Neural cell (in vitro differentiated cells): Measurements from ENCODE around the gene VPS37C. TPM values are rescaled to one million over a fixed set of nuclear protein-coding genes. Genes with fewer than 3 reads are reported as not detected.

Experiments used
- H2AFZ ChIP-seq: fragments of 200-600, 300-800 bp; sonication (generic), shearing (Covaris generic); 2 replicates; pipeline ENCODE4 v1.6.0; 2014; ENCODE audit warnings: low read depth, mild to moderate bottlenecking, antibody characterized with exemption, low read length, moderate library complexity
- H3F3A ChIP-seq: fragments of 200-600 bp; shearing (Covaris generic); 2 replicates; pipeline ENCODE4 v1.6.1; 2016; ENCODE audit warnings: mild to moderate bottlenecking, moderate library complexity, mixed read lengths, antibody characterized with exemption, low read length; ENCODE audit not compliant: insufficient read depth, poor library complexity, severe bottlenecking
- H3K27ac ChIP-seq: fragments of 200-600, 300-800 bp; sonication (generic), shearing (Covaris generic); 2 replicates; pipeline ENCODE4 v1.5.1; 2014; ENCODE audit warnings: mild to moderate bottlenecking, low read length, moderate library complexity
- H3K27me3 ChIP-seq: fragments of 300-800, 200-600 bp; sonication (generic), shearing (Covaris generic); 2 replicates; pipeline ENCODE4 v1.6.0; 2014; ENCODE audit warnings: mild to moderate bottlenecking, low read depth, low read length, moderate library complexity; ENCODE audit not compliant: insufficient read depth
- H3K36me3 ChIP-seq: fragments of 300-800, 200-600 bp; sonication (generic), shearing (Covaris generic); 2 replicates; pipeline ENCODE4 v1.5.1; 2014; ENCODE audit warnings: mild to moderate bottlenecking, antibody characterized with exemption, low read length, moderate library complexity; ENCODE audit not compliant: insufficient read depth
- H3K4me2 ChIP-seq: fragments of 300-800, 200-600 bp; sonication (generic), shearing (Covaris generic); 2 replicates; pipeline ENCODE4 v1.6.0; 2014; ENCODE audit warnings: mild to moderate bottlenecking, low read length
- H3K4me3 ChIP-seq: fragments of 300-800, 200-600 bp; sonication (generic), shearing (Covaris generic); 2 replicates; pipeline ENCODE4 v1.5.1; 2014; ENCODE audit warnings: mild to moderate bottlenecking, low read length, moderate library complexity
- H3K79me2 ChIP-seq: fragments of 200-600 bp; shearing (Covaris generic); replicated peaks from 2 replicates; pipeline ENCODE4 v1.6.0; 2014; ENCODE audit warnings: mild to moderate bottlenecking, low read length, moderate library complexity; ENCODE audit not compliant: insufficient read depth
- H3K9ac ChIP-seq: fragments of 300-800, 200-600 bp; sonication (generic), shearing (Covaris generic); 2 replicates; pipeline ENCODE4 v1.6.1; 2016; ENCODE audit warnings: mild to moderate bottlenecking, low read length, mixed read lengths
- H3K9me2 ChIP-seq: fragments of 200-600 bp; shearing (Covaris generic); 2 replicates; pipeline ENCODE4 v1.6.1; 2016; ENCODE audit warnings: mild to moderate bottlenecking, low read length, mixed read lengths; ENCODE audit not compliant: insufficient read depth
- H3K9me3 ChIP-seq: fragments of 200-600, 300-800 bp; sonication (generic), shearing (Covaris generic); 2 replicates; pipeline ENCODE4 v1.6.1; 2016; ENCODE audit warnings: mild to moderate bottlenecking, mixed run types, low read length, moderate library complexity, mixed read lengths
- H4K20me1 ChIP-seq: fragments of 200-600 bp; shearing (Covaris generic); 2 replicates; pipeline ENCODE4 v1.6.1; 2016; ENCODE audit warnings: mild to moderate bottlenecking, mixed run types; ENCODE audit not compliant: insufficient read depth
- CTCF ChIP-seq: fragments of 450-650 bp; IDR thresholded peaks from 2 replicates; pipeline ENCODE4 v1.5.1; 2014; ENCODE audit warnings: antibody characterized with exemption, mild to moderate bottlenecking, moderate library complexity; ENCODE audit not compliant: poor library complexity, severe bottlenecking
- EP300 ChIP-seq: fragments of 450-650 bp; conservative IDR thresholded peaks from 2 replicates; pipeline ENCODE4 v1.6.1; 2014; ENCODE audit warnings: antibody characterized with exemption, mild to moderate bottlenecking, moderate library complexity; ENCODE audit not compliant: poor library complexity, severe bottlenecking
- EZH2 ChIP-seq: fragments of 200-600, 300-800 bp; shearing (Covaris generic), sonication (generic); IDR thresholded peaks from 2 replicates; pipeline ENCODE4 v1.6.1; 2014; ENCODE audit warnings: antibody characterized with exemption, low read length, borderline replicate concordance, mild to moderate bottlenecking; ENCODE audit not compliant: insufficient read depth, poor library complexity, severe bottlenecking
- MXI1 ChIP-seq: fragments of 450-650 bp; conservative IDR thresholded peaks from 2 replicates; pipeline ENCODE4 v1.6.1; 2014; ENCODE audit warnings: antibody characterized with exemption, mild to moderate bottlenecking; ENCODE audit not compliant: poor library complexity, severe bottlenecking
- POLR2AphosphoS5 ChIP-seq: IDR thresholded peaks from 2 replicates; pipeline ENCODE4 v1.6.1; 2012
- RAD21 ChIP-seq: fragments of 450-650 bp; conservative IDR thresholded peaks from 2 replicates; pipeline ENCODE4 v1.6.1; 2014; ENCODE audit warnings: antibody characterized with exemption, mild to moderate bottlenecking, moderate library complexity
- REST ChIP-seq: IDR thresholded peaks from 2 replicates; pipeline ENCODE4 v1.6.1; 2012; ENCODE audit warnings: borderline replicate concordance
- SMC3 ChIP-seq: fragments of 450-650 bp; conservative IDR thresholded peaks from 2 replicates; pipeline ENCODE4 v1.6.1; 2014; ENCODE audit warnings: antibody characterized with exemption, mild to moderate bottlenecking, moderate library complexity; ENCODE audit not compliant: poor library complexity
- TAF1 ChIP-seq: IDR thresholded peaks from 2 replicates; pipeline ENCODE4 v1.6.1; 2012; ENCODE audit warnings: low read depth
- polyA plus RNA-seq: library from polyadenylated mRNA; depleted of rRNA; stranded (reverse); fragments of >200 nt; gene quantifications from 2 replicates; pipeline ENCODE4 v1.2.3, GENCODE V29; 2014

The VPS37C gene
- polyA plus RNA-seq, 1 donor from 2014 or later, result 7.3 TPM

GRCh38 chr11:61163714-61164605 is 2.7 kb upstream of the VPS37C start:
- Histone ChIP-seq H3F3A (no peaks in the 10 kb centered on the region), H3K4me2 (no peak overlapping the region), H3K27ac (no peak overlapping the region), H2AFZ (no peak overlapping the region), H3K36me3 (no peaks in the 10 kb centered on the region), H3K9ac (no peak overlapping the region), H4K20me1 (no peaks in the 10 kb centered on the region), H3K27me3 (no peaks in the 10 kb centered on the region), H3K79me2 (no peaks in the 10 kb centered on the region), H3K4me3 (no peak overlapping the region), H3K9me3 (no peaks in the 10 kb centered on the region), H3K9me2 (no peaks in the 10 kb centered on the region)
- TF ChIP-seq EZH2, result no peak
- TF ChIP-seq REST, result no peak
- no peak for TF ChIP-seq EP300
- no peak for TF ChIP-seq RAD21
- TF ChIP-seq CTCF, result no peak
- TF ChIP-seq POLR2AphosphoS5, result no peak
- TF ChIP-seq SMC3, result no peak
- no peak for TF ChIP-seq MXI1
- no peak for TF ChIP-seq TAF1

GRCh38 chr11:61163021-61163420 is 1.8 kb upstream of the VPS37C start:
- no peaks in the 10 kb centered on the region for H4K20me1 ChIP-seq
- H2AFZ ChIP-seq, result no peak overlapping the region
- H3K4me2 ChIP-seq, result no peak overlapping the region
- TF ChIP-seq RAD21 (no peak), SMC3 (no peak), POLR2AphosphoS5 (no peak), REST (no peak), CTCF (no peak), EZH2 (no peak), EP300 (no peak), MXI1 (no peak), TAF1 (no peak)
- H3K27ac ChIP-seq, result no peak overlapping the region
- no peaks in the 10 kb centered on the region for H3F3A ChIP-seq
- H3K79me2 ChIP-seq, result no peaks in the 10 kb centered on the region
- no peak overlapping the region for H3K9ac ChIP-seq
- no peaks in the 10 kb centered on the region for H3K9me3 ChIP-seq
- no peaks in the 10 kb centered on the region for H3K36me3 ChIP-seq
- no peaks in the 10 kb centered on the region for H3K9me2 ChIP-seq
- no peaks in the 10 kb centered on the region for H3K27me3 ChIP-seq
- no peak overlapping the region for H3K4me3 ChIP-seq
